Measurements from ENCODE around the gene HSPA12B.

Gene HSPA12B

GRCh38 chr20:3749689-3750531, 17.4 kb downstream of the HSPA12B start:
- DNase-seq = no peak

DNA sequence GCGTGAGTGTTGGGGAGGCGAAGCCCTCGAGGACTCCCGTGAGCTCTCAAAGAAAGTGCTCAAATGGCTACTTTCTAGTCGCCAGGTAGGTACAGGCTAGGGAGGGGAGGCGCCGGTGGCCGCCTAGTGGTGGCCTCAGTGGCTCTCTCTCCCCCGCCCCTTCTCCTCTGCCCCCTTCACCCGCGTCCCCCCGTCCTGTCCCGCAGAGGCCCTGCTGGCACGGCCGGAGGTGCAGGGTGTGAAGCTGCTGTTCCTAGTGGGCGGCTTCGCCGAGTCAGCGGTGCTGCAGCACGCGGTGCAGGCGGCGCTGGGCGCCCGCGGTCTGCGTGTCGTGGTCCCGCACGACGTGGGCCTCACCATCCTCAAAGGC, 18.8 kb downstream of the HSPA12B start:
- no peak for DNase-seq

GRCh38 chr20:3751675-3752385, 19.3 kb downstream of the HSPA12B start:
- no peak for DNase-seq

DNA sequence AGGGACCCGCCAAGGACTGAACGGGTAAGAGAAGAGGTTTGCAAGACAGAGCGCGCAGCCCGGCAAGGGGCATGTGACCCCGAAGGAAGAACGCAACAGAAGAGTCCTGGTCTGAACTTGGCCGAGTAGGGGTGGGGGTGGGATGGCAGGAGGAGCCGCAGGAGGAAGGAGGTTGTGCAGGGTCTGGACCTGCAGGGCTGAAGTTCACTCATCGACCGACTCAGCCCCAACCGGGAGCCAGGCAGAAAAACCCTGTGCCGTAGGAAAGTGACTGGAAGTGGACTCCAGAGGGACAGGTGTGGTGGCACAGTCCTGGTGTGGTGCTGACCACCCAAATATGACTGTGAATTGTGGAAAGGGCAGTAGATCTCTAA, 19.9 kb downstream of the HSPA12B start:
- DNase-seq = no peak

GRCh38 chr20:3753098-3753497, 20.6 kb downstream of the HSPA12B start:
- DNase-seq = no peak

GRCh38 chr20:3753501-3754275, 21.2 kb downstream of the HSPA12B start:
- no peak for DNase-seq

DNA sequence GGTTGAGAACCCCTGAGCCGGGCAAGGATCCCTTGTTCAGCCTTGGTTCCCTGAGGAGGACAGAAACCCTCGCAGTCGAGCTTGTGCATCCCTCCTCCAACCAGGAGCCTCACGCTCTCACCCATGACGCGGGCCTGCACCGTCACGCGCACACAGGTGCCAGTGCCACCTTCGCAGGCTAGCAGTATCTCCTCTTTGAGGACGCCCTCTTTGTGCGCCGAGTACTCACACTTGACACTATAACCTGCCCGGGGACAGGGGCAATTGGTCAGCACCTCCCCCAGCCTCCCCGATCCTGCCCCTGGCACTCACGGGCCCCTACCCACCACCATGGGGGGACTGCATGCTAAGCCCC, 21.8 kb downstream of the HSPA12B start:
- no peak for DNase-seq

- no peak for DNase-seq
Measured at GRCh38 chr20:3755269-3755668, 22.8 kb downstream of the HSPA12B start.

DNA sequence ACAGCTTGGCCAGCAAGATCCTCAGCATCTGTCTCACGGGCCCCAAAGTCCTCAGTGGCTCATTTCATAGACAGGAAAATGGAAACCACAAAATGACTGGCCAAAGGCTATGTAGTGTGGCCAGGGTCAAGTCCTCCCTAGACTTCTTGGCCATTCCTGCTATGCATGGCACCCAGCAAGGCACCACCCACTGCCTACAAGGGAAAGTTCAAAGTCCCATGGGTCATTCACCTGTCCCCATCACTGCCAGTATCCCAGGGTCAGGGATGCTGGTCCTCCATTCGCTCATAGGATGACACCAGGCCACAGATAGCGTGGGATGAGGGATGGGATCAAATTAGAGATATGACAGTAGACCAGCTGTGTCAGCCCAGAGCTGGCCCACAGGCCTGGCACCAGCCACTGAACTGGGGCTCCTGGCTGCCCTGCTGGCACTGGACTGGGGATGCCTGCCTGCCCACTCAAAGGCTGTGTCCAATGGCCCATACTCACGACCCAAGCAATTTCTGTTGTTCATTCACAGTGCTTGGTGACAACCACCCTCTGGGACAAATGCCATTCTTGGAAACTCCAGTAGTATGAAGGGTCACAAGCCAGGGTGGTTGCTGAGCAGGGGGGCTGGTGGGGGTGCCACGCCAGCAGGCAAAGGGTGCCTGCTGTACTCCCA, 23.5 kb downstream of the HSPA12B start:
- DNase-seq = no peak

GRCh38 chr20:3757268-3757667, 24.8 kb downstream of the HSPA12B start:
- no peak for DNase-seq

GRCh38 chr20:3758566-3758965, 26.1 kb downstream of the HSPA12B start:
- DNase-seq = no peak

DNA sequence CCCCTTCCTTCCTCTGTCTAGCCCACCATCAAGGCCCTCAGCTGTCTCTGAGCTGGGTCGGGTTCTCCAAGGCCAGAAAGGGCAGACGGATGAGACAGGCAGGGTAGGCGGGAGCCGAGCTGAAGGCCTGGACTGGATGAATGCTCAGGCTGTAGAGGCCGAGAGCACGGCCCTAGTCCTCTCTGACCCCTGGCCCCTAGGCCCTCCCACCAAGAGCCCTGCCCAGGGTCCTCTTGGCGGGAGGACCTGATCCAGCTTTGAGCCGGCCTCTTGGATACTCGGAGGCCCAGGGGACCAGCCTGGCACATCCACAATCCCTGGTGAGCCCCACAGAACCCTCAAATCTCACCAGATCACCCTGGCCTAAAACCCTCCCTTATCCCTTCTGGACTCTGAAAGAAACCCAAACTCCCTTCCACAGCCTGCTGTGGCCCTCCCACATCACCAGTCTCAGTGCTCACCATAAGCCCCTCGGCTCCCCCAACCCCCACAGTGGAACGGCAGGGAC, 26.9 kb downstream of the HSPA12B start:
- DNase-seq = no peak

- no peak for DNase-seq
Measured at GRCh38 chr20:3759884-3760283, 27.4 kb downstream of the HSPA12B start.

DNA sequence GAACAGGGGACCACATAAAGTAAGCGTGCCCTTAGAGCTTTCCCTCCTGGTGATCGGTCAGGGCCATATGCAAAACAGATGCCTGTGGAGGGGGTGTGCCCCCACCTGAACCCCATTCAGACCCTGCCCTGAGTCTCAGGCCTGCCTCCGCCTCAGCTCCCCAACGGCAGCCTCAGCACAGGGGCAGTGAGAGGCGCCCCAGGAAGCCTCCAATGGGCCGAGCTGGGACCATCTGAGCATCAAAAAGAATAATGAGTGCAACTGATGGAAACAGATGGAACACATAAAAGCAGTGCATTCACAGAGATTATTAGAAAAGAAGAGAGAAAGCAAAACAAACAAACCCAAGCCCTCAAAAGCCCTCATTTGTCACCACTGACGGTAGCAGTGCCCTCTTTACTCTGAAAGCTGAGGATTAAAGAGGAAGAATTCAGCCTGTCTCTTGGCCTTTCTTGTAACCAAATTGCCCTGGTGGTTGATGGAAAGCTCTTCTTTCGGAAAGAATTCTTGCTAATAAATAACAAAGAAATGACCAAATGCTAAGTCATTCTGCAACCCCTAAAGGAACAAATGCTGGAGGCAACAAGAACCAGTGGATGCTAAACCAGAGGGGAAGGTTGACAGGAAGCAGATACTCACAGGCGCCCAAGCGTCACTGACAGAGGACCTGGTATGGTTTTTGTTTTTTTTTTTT, 28.3 kb downstream of the HSPA12B start:
- DNase-seq = no peak

GRCh38 chr20:3763671-3764601, 31.5 kb downstream of the HSPA12B start:
- DNase-seq = no peak

GRCh38 chr20:3764659-3765058, 32.2 kb downstream of the HSPA12B start:
- no peak for DNase-seq

DNA sequence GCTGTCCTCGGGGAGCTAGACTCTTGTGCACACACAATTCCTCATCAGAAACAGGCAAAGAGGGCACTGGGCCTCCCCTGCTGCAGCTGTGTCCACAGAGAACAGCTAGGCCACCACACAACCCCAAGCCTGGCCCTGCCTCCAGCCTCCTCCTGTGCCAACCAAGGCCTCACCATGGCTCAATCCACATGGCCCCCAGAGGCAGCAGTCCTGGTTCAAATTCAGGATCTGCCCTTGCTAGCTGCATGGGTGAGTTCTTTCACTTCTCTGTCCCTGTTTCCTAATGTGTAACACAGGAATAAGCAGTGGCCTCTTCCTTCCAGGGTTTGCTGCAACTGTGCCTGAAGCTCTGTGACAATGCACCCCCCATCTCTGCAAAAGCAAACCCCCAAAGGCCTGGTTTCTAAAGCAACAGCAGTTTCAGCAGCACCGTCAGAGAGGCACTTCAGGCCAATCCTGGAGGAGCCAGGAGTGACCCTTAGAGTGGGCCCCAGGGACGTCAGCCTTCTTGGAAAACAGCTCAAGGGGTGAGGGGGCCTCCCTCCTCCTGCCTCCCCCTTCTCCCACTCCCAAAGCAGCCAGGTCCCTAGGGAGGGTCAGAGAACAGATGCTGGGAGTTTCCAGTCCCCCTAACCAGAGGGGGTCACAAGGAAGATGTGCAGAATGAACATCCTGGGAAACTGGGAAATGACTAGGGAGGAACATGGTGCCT, 32.8 kb downstream of the HSPA12B start:
- no peak for DNase-seq

- DNase-seq = no peak
Measured at GRCh38 chr20:3766422-3767109, 34.1 kb downstream of the HSPA12B start.

- no peak for DNase-seq
Measured at GRCh38 chr20:3767110-3767426, 34.6 kb downstream of the HSPA12B start.
